Retinal pigment epithelial cell (primary cell): Measurements from ENCODE around the gene TESPA1.

Experiments used
- DNase-seq: peaks from one replicate; pipeline ENCODE4 v3.0.0-alpha.2; 2010; ENCODE audit warnings: low read depth
- H3K4me3 ChIP-seq: 2 replicates; pipeline ENCODE4 v1.5.1; 2011; ENCODE audit warnings: mild to moderate bottlenecking, low read length, control low read depth, moderate library complexity
- TF ChIP-seq, protein P1 (sequence below): conservative IDR thresholded peaks from 2 replicates; pipeline ENCODE4 v1.5.1; 2011; ENCODE audit warnings: low read depth, low read length, control low read depth, inconsistent platforms

Gene TESPA1

GRCh38 chr12:54984658-54985376 is at the start of gene TESPA1:
TSS of gene TESPA1 (minus strand) at chr12:54984762. CDS start at chr12:54974562, 10,200 bp downstream.
- TF ChIP-seq, protein P1, sequence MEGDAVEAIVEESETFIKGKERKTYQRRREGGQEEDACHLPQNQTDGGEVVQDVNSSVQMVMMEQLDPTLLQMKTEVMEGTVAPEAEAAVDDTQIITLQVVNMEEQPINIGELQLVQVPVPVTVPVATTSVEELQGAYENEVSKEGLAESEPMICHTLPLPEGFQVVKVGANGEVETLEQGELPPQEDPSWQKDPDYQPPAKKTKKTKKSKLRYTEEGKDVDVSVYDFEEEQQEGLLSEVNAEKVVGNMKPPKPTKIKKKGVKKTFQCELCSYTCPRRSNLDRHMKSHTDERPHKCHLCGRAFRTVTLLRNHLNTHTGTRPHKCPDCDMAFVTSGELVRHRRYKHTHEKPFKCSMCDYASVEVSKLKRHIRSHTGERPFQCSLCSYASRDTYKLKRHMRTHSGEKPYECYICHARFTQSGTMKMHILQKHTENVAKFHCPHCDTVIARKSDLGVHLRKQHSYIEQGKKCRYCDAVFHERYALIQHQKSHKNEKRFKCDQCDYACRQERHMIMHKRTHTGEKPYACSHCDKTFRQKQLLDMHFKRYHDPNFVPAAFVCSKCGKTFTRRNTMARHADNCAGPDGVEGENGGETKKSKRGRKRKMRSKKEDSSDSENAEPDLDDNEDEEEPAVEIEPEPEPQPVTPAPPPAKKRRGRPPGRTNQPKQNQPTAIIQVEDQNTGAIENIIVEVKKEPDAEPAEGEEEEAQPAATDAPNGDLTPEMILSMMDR = no peak
- no peak within 1 kb of the TSS for H3K4me3 ChIP-seq
- no peak for DNase-seq

- no peak overlapping the region for H3K4me3 ChIP-seq
- no peak for DNase-seq
- TF ChIP-seq, protein P1 = no peak
Observed at GRCh38 chr12:55034218-55034617, 49.7 kb upstream of the TESPA1 start.

- TF ChIP-seq, protein P1 = no peak
- no peak for DNase-seq
- no peak overlapping the region for H3K4me3 ChIP-seq
Observed at GRCh38 chr12:55025508-55025907, 40.9 kb upstream of the TESPA1 start.

DNA sequence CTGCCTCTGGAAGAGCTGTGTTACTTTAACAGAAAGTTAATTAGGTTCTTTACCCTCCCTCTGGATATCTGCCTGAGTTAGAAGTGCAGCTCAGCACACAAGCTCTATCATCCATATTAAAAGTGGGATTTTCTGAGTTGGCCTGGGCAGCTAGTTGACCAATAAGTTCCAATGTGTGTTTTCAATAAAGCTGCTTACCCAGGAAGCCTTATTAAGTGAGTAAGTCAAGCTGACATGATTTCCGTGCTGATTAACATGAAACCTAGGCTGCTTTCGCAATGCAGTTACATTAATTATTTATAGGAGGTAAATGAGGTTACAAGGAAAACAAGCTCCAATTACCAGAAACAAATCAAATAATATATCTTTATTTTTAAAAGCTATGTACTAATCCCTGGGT is 40.0 kb upstream of the TESPA1 start:
- TF ChIP-seq, protein P1 = no peak
- no peak for DNase-seq
- no peak overlapping the region for H3K4me3 ChIP-seq

DNA sequence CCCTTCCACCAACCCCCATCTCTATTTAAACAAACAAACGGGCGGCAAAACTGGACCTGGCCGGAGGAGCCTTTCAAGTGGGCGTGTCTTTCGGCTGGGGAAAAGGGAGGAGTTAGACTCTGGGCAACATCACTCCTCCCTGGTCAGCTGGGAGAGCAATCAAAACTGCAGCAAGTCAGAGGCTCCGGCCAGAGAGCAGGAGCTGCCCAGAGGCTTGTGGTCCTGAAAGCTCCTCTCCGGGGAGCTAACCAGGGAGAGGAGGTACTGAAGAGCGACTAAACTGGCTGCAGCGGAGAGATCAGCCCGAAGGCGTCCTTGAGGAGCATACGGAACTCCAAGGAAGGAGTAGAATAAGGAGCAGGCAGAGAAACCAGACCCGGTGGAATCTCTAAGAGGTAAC is 35.2 kb upstream of the TESPA1 start, which contains the start of gene NEUROD4:
Gene NEUROD4 (plus strand): TSS at position 191 of the 400 bp plus-strand sequence. CDS start 6,466 bp downstream, outside the sequence.
- H3K4me3 ChIP-seq = no peak within 1 kb of the TSS
- DNase-seq = peak; percentile 10
- TF ChIP-seq, protein P1 = no peak

DNA sequence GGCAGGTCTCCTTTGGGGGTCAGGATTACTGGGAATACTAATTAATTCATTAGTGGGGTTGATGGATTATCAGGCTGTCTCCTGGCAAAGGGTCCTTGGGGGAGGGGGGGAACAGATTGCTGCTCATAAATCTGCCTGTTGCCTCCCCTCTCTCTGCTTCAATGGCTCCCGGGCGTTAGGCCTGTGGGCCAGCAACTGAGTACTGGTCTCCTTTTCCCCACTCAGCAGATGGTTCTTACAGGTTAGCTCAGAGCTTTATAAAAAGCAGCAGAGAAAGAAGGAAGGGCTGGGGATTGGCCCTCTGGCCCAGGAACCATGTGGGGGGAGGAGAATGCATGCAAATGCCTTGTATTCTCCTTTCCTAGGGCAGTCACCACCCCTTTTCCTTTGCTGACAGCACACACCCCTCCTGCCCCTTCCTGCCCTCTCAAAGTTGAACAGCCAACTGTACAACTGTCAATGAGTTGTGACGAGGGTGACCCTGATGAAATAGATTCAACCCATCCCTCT is 32.9 kb upstream of the TESPA1 start:
- TF ChIP-seq, protein P1 = no peak
- DNase-seq = no peak
- no peak overlapping the region for H3K4me3 ChIP-seq
